ENCODE results near the gene BATF2.

Gene BATF2

GRCh38 chr11:64969209-64969608, 27.6 kb downstream of the BATF2 start:
- DNase-seq (ENCODE audit: low spot score) = peak; percentile 55

- peak; percentile 59 for DNase-seq (ENCODE audit: low spot score)
These were observed 29.4 kb downstream of the BATF2 start for GRCh38 chr11:64967375-64967774.

- no peak for DNase-seq (ENCODE audit: low spot score)
These were observed 33.6 kb downstream of the BATF2 start for GRCh38 chr11:64963072-64963631.

GRCh38 chr11:64960719-64961118, 36.1 kb downstream of the BATF2 start:
- DNase-seq (ENCODE audit: low spot score) = no peak

GRCh38 chr11:64959498-64959897, 37.3 kb downstream of the BATF2 start:
- DNase-seq (ENCODE audit: low spot score) = no peak

GRCh38 chr11:64954201-64954600, 42.6 kb downstream of the BATF2 start:
- DNase-seq (ENCODE audit: low spot score) = no peak

- DNase-seq (ENCODE audit: low spot score) = no peak
These were observed 45.2 kb downstream of the BATF2 start for GRCh38 chr11:64951529-64951928.

GRCh38 chr11:64947208-64947814, 49.5 kb downstream of the BATF2 start:
- no peak for DNase-seq (ENCODE audit: low spot score)

Data from activated CD4-positive, alpha-beta T cell treated with anti-CD3 and anti-CD28 coated beads, Interleukin-2, Interleukin-4, amounts not matched to agents 100 ng/mL and 50 ng/mL, durations not matched to agents 16 hours and 8 hours (primary cell).